GM21390 (cell line): Measurements from ENCODE around the gene UPP2.

Experiments used
- ATAC-seq: cut with Tn5 transposase; IDR thresholded peaks from one replicate; pipeline ENCODE4 v1.9.1; 2021; ENCODE audit not compliant: unreplicated experiment

The UPP2 gene

GRCh38 chr2:158101384-158101926, at the start of gene UPP2:
Gene UPP2 (plus strand): TSS chr2:158101876. CDS start chr2:158102064, 188 bp downstream.
- ATAC-seq, result no peak

- ATAC-seq, result no peak
Observed at GRCh38 chr2:158052761-158053160, 48.9 kb upstream of the UPP2 start.

GRCh38 chr2:158056875-158057274, 44.8 kb upstream of the UPP2 start:
- no peak for ATAC-seq

GRCh38 chr2:158060160-158060834, 41.4 kb upstream of the UPP2 start:
- no peak for ATAC-seq

GRCh38 chr2:158060835-158061435, 40.7 kb upstream of the UPP2 start:
- ATAC-seq, result no peak

- no peak for ATAC-seq
Observed at GRCh38 chr2:158061763-158062162, 39.9 kb upstream of the UPP2 start.

- no peak for ATAC-seq
Observed at GRCh38 chr2:158066046-158066713, 35.5 kb upstream of the UPP2 start.

- no peak for ATAC-seq
Observed at GRCh38 chr2:158071018-158071417, 30.7 kb upstream of the UPP2 start.

GRCh38 chr2:158072361-158072760, 29.3 kb upstream of the UPP2 start:
- ATAC-seq, result no peak

- ATAC-seq, result no peak
Observed at GRCh38 chr2:158079672-158080071, 22.0 kb upstream of the UPP2 start.

- no peak for ATAC-seq
Observed at GRCh38 chr2:158088093-158088492, 13.6 kb upstream of the UPP2 start.

- ATAC-seq, result no peak
Observed at GRCh38 chr2:158089322-158089721, 12.4 kb upstream of the UPP2 start.

GRCh38 chr2:158091647-158092046, 10.0 kb upstream of the UPP2 start:
- ATAC-seq, result no peak

- ATAC-seq, result no peak
Observed at GRCh38 chr2:158094487-158095092, 7.1 kb upstream of the UPP2 start.

GRCh38 chr2:158095269-158095668, 6.4 kb upstream of the UPP2 start:
- no peak for ATAC-seq

- ATAC-seq, result no peak
Observed at GRCh38 chr2:158095912-158096311, 5.8 kb upstream of the UPP2 start.

GRCh38 chr2:158097481-158097880, 4.2 kb upstream of the UPP2 start:
- ATAC-seq, result no peak

- ATAC-seq, result no peak
Observed at GRCh38 chr2:158098178-158098577, 3.5 kb upstream of the UPP2 start.

- ATAC-seq, result no peak
Observed at GRCh38 chr2:158099716-158100115, 2.0 kb upstream of the UPP2 start.

- no peak for ATAC-seq
Observed at GRCh38 chr2:158100411-158100810, 1.3 kb upstream of the UPP2 start.

GRCh38 chr2:158102446-158102845, 770 bp downstream of the UPP2 start:
- ATAC-seq, result no peak
